ENCODE measurements around the gene DYRK4.

DNA sequence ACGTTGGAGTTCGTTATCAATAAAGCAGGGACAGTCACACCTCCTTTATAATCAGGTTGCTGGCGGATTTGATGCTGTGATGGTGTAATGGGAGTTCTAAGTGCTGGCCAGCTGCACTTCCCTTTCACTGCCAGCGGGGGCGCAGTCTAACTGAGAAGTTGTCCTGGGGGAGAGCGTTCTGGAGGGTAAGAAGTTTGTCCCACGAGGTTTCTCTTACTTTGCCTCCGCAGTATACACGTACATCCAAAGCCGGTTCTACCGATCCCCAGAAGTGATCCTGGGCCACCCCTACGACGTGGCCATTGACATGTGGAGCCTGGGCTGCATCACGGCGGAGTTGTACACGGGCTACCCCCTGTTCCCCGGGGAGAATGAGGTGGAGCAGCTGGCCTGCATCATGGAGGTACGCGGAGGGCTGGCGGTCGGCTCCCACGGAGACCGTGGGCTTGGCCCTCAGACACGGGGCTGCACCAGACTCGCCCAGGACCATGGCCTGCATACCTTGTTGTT is 42.7 kb downstream of the DYRK4 start:
- no peak for TF ChIP-seq SRF (IDR thresholded peaks at IDR 0.05; ENCODE audit: low read depth, low read length)
- TF ChIP-seq EGR1 (IDR thresholded peaks at IDR 0.05; ENCODE audit: borderline replicate concordance, low read depth, low read length), result no peak
- no peak for TF ChIP-seq EZH2 (IDR thresholded peaks at IDR 0.05; ENCODE audit: low read depth, low read length, severe bottlenecking)
- no peak for TF ChIP-seq KDM1A (IDR thresholded peaks at IDR 0.05; ENCODE audit: borderline replicate concordance, low read length)
- TF ChIP-seq, protein P1, sequence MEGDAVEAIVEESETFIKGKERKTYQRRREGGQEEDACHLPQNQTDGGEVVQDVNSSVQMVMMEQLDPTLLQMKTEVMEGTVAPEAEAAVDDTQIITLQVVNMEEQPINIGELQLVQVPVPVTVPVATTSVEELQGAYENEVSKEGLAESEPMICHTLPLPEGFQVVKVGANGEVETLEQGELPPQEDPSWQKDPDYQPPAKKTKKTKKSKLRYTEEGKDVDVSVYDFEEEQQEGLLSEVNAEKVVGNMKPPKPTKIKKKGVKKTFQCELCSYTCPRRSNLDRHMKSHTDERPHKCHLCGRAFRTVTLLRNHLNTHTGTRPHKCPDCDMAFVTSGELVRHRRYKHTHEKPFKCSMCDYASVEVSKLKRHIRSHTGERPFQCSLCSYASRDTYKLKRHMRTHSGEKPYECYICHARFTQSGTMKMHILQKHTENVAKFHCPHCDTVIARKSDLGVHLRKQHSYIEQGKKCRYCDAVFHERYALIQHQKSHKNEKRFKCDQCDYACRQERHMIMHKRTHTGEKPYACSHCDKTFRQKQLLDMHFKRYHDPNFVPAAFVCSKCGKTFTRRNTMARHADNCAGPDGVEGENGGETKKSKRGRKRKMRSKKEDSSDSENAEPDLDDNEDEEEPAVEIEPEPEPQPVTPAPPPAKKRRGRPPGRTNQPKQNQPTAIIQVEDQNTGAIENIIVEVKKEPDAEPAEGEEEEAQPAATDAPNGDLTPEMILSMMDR (IDR thresholded peaks at IDR 0.05; ENCODE audit: control extremely low read depth in 1 of 3, insufficient read depth in 1 of 3, low read depth in 1 of 3, low read length in 3 of 3), result peak; percentile 83 to 98 (median 91)
- 0 out of 3 replicates have a peak, but pooled peaks of 1 of the 2 experiments have one; percentile 8 for TF ChIP-seq EP300 (IDR thresholded peaks at IDR 0.05; ENCODE audit: borderline replicate concordance in 1 of 2, low read depth in 2 of 2, low read length in 2 of 2)
- TF ChIP-seq ASH2L (IDR thresholded peaks at IDR 0.05; ENCODE audit: low read length), result peak; percentile 73
- TF ChIP-seq CHD2 (IDR thresholded peaks at IDR 0.05; ENCODE audit: low read length), result no peak

Data from H1 (cell line).